ENCODE results near the gene RAB31. TPM values are rescaled to one million over a fixed set of nuclear protein-coding genes. Genes with fewer than 3 reads are reported as not detected.

RAB31 gene, protein sequence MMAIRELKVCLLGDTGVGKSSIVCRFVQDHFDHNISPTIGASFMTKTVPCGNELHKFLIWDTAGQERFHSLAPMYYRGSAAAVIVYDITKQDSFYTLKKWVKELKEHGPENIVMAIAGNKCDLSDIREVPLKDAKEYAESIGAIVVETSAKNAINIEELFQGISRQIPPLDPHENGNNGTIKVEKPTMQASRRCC
- total RNA-seq (100 to 1,000 TPM in 8 of 9 donors, 10 to 100 TPM in 1; 79.2 to 365 (median 143) TPM), polyA plus RNA-seq (100 to 1,000 TPM in 1 of 3 donors, 10 to 100 TPM in 2; 46.6 to 130 (median 57.0) TPM)
- long read RNA-seq, donor 1, full-length matches to known transcripts = 23 of 39 reads
- long read RNA-seq, donor 1, partial matches to known transcripts = 16 of 39 reads
- long read RNA-seq, donor 1, other reads (novel, unspliced or antisense) = 0 of 39 reads
- long read RNA-seq, donor 2, full-length matches to known transcripts = 16 of 16 reads
- long read RNA-seq, donor 2, partial matches to known transcripts = 0 of 16 reads
- long read RNA-seq, donor 2, other reads (novel, unspliced or antisense) = 0 of 16 reads
- long read RNA-seq, donor 3, full-length matches to known transcripts = 26 of 26 reads
- long read RNA-seq, donor 3, partial matches to known transcripts = 0 of 26 reads
- long read RNA-seq, donor 3, other reads (novel, unspliced or antisense) = 0 of 26 reads
- long read RNA-seq, donor 4, full-length matches to known transcripts = 172 of 231 reads
- long read RNA-seq, donor 4, partial matches to known transcripts = 6 of 231 reads
- long read RNA-seq, donor 4, other reads (novel, unspliced or antisense) = 53 of 231 reads
- long read RNA-seq, donor 5, full-length matches to known transcripts = 332 of 410 reads
- long read RNA-seq, donor 5, partial matches to known transcripts = 53 of 410 reads
- long read RNA-seq, donor 5, other reads (novel, unspliced or antisense) = 25 of 410 reads
- long read RNA-seq, donor 6, full-length matches to known transcripts = 15 of 36 reads
- long read RNA-seq, donor 6, partial matches to known transcripts = 3 of 36 reads
- long read RNA-seq, donor 6, other reads (novel, unspliced or antisense) = 18 of 36 reads
- long read RNA-seq, donor 7, full-length matches to known transcripts = 25 of 25 reads
- long read RNA-seq, donor 7, partial matches to known transcripts = 0 of 25 reads
- long read RNA-seq, donor 7, other reads (novel, unspliced or antisense) = 0 of 25 reads
- long read RNA-seq, donor 8, full-length matches to known transcripts = 36 of 43 reads
- long read RNA-seq, donor 8, partial matches to known transcripts = 7 of 43 reads
- long read RNA-seq, donor 8, other reads (novel, unspliced or antisense) = 0 of 43 reads
- long read RNA-seq, donor 9, full-length matches to known transcripts = 23 of 23 reads
- long read RNA-seq, donor 9, partial matches to known transcripts = 0 of 23 reads
- long read RNA-seq, donor 9, other reads (novel, unspliced or antisense) = 0 of 23 reads
- long read RNA-seq, donor 10, full-length matches to known transcripts = 19 of 19 reads
- long read RNA-seq, donor 10, partial matches to known transcripts = 0 of 19 reads
- long read RNA-seq, donor 10, other reads (novel, unspliced or antisense) = 0 of 19 reads

DNA sequence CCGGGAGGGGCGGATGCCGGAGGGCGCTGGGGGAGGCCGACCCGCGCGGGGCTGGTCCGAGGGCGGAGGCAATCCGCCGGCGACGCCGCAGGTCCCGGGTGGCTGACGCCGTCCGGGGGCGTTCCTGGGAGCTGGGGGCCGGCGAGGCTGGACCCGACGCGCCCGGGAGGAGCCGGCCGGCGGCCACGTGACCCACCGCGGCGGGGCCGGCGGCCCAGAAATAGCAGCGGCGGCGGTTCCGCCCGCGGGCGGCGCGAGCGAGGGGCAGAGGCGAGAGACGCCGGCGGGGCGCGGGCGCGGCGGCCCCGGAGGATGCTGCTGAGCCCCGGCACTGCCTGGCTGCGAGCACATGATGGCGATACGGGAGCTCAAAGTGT, at the start of gene RAB31:
Gene RAB31, plus strand, starts transcription at position 245 of the 377 bp plus-strand sequence. Its CDS starts 105 bp downstream, at position 350.
- peak; percentile 82 to 90 (median 87) for DNase-seq
- Histone ChIP-seq H3K27me3 (no peaks in the 10 kb centered on the region), H3K36me3 (replicated peaks in 1 of 2) (no peaks in the 10 kb centered on the region), H3K27ac (peak within 1 kb of the TSS; percentile 62 to 98 (median 98)), H3K4me1 (replicated peaks in 1 of 2) (peaks cover 30 to 56% of the 10 kb centered on the region in 2 donors), H3K9me3 (replicated peaks in 1 of 3) (no peaks in the 10 kb centered on the region), H3K4me3 (peak within 1 kb of the TSS; percentile 38 to 94 (median 84))
- 0 to 1% (median 0%) methylated on average over 12 to 59 of the region's 59 CpGs; no CpG with 5 or more reads in 1 of the 4 donors for whole genome bisulfite sequencing, 4 donors
- peak; percentile 87 to 93 for TF ChIP-seq POLR2A (IDR thresholded peaks at IDR 0.05)
- TF ChIP-seq, protein P1, sequence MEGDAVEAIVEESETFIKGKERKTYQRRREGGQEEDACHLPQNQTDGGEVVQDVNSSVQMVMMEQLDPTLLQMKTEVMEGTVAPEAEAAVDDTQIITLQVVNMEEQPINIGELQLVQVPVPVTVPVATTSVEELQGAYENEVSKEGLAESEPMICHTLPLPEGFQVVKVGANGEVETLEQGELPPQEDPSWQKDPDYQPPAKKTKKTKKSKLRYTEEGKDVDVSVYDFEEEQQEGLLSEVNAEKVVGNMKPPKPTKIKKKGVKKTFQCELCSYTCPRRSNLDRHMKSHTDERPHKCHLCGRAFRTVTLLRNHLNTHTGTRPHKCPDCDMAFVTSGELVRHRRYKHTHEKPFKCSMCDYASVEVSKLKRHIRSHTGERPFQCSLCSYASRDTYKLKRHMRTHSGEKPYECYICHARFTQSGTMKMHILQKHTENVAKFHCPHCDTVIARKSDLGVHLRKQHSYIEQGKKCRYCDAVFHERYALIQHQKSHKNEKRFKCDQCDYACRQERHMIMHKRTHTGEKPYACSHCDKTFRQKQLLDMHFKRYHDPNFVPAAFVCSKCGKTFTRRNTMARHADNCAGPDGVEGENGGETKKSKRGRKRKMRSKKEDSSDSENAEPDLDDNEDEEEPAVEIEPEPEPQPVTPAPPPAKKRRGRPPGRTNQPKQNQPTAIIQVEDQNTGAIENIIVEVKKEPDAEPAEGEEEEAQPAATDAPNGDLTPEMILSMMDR (IDR thresholded peaks at IDR 0.05) = no peak
- intact Hi-C loops (cut with DNase I) = no loop called here

DNA sequence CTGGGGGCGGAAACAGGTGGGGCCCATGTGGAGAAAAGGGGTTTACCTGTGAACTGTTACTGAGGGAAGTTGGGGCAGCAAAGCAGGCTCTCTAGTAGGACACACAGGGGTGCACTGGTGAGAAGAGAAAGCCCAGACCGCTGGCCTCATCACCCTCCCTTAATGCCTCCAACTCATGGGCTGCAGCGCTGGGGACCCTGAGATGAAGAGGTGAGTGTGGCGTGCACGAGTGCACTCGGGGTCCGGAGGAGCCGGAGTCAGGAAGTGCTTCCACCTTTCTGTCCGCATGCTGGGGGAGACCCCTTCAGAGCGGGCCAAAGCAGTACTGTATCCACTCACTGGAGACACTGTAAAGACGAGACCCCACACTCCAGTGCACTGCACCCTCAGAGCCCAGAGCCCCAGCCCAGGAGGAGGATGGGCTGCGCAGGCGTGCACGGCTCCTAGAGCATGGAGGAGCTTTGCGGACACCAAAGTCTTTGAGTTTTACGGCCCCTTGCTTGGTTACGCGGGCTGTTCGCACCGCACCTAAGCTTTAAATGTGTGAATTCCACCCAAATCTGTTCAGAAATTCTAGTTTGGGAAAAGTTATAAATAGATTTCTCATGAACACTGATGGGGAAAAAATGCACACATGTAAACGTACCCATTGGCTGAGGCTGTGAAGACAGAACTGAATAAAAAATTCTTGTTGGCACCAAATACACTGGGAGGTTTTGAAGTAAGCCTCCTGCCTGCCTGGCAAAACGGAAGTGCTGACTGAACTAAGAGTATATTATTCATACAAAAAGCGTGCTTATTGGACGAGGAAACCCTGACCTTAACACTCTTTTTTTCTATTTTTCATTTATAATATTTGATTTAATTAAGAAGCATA, 48.4 kb upstream of the RAB31 start:
- TF ChIP-seq, protein P1 (IDR thresholded peaks at IDR 0.05) = no peak
- TF ChIP-seq POLR2A (IDR thresholded peaks at IDR 0.05) = no peak
- H3K4me1 ChIP-seq (replicated peaks in 1 of 2) = no peaks in the 10 kb centered on the region
- intact Hi-C loops (cut with DNase I) = no loop called here
- DNase-seq = no peak
- H3K9me3 ChIP-seq (replicated peaks in 1 of 3) = no peaks in the 10 kb centered on the region
- H3K27ac ChIP-seq = no peak overlapping the region
- WGBS, 4 donors = 91 to 94% (median 92%) methylated on average over 13 to 24 of the region's 24 CpGs
- H3K27me3 ChIP-seq = no peaks in the 10 kb centered on the region
- no peak overlapping the region for H3K4me3 ChIP-seq
- H3K36me3 ChIP-seq (replicated peaks in 1 of 2) = no peaks in the 10 kb centered on the region

DNA sequence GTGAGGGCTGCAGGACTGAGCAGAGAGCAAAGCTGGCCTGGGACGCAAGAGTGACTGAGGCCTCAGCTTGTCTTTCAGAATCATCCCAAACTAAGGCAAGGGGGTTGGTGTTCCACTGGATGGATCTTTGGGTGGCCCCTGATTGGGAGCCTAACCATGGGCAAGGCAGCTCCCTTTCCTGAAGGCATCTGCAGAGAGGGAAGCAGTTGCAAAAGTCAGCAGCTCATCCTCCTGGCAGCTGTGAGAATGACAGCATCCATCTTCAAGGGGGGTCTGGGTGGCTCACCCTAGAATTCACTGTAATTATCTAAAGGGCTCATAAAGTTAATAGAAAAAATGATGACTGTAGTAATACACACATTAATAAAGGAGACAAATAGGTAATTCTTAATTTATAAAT, 46.5 kb upstream of the RAB31 start:
- no peaks in the 10 kb centered on the region for H3K27me3 ChIP-seq
- H3K4me3 ChIP-seq = no peak overlapping the region
- DNase-seq = no peak
- no peaks in the 10 kb centered on the region for H3K36me3 ChIP-seq (replicated peaks in 1 of 2)
- intact Hi-C loops (cut with DNase I) = no loop called here
- WGBS, 4 donors = 89 to 100% (median 97%) methylated on average over 1 of the region's 1 CpG
- H3K4me1 ChIP-seq (replicated peaks in 1 of 2) = no peaks in the 10 kb centered on the region
- TF ChIP-seq, protein P1 (IDR thresholded peaks at IDR 0.05) = no peak
- TF ChIP-seq POLR2A (IDR thresholded peaks at IDR 0.05) = no peak
- no peak overlapping the region for H3K27ac ChIP-seq
- no peaks in the 10 kb centered on the region for H3K9me3 ChIP-seq (replicated peaks in 1 of 3)
